ENCODE data around the gene KRTAP5-2.
A peak's percentile ranks its signal among the peaks of the same experiment; 100 is the strongest.
"Not testable (repeated sequence)": the region's sequence is repeated elsewhere in the genome, so short reads cannot be mapped to it uniquely, and the experiment has no call there.

The KRTAP5-2 gene

GRCh38 chr11:1618231-1618630, 20.1 kb upstream of the KRTAP5-2 start:
- no peak overlapping the region for H2AK5ac ChIP-seq (ENCODE audit: low read length, severe bottlenecking)
- H2BK15ac ChIP-seq (ENCODE audit: low read depth, poor library complexity, severe bottlenecking): no peak overlapping the region
- no peak overlapping the region for H2BK120ac ChIP-seq (ENCODE audit: low read depth, low read length)
- no peak overlapping the region for H2BK12ac ChIP-seq (ENCODE audit: low read length in 2 of 2)
- no peak overlapping the region for H3K27ac ChIP-seq (ENCODE audit: low read length, poor library complexity, severe bottlenecking)
- no peak overlapping the region for H3K9ac ChIP-seq (ENCODE audit: low read length)
- H3K27me3 ChIP-seq (ENCODE audit: control insufficient read depth in 1 of 2, insufficient read depth in 1 of 2, low read length in 2 of 2): peaks cover 38 to 51% of the 10 kb centered on the region in 2 experiments
- no peak overlapping the region for H2BK5ac ChIP-seq (ENCODE audit: low read depth, low read length, poor library complexity, severe bottlenecking)
- no peaks in the 10 kb centered on the region for H3K36me3 ChIP-seq (ENCODE audit: control insufficient read depth in 1 of 2, insufficient read depth in 2 of 2, low read depth in 1 of 2, low read length in 2 of 2)
- H3K79me1 ChIP-seq (replicated peaks; ENCODE audit: low read length, poor library complexity, severe bottlenecking): no peaks in the 10 kb centered on the region
- no peak overlapping the region for H3K18ac ChIP-seq (ENCODE audit: low read depth in 1 of 2, low read length in 2 of 2)
- no peak overlapping the region for H3K4me2 ChIP-seq (ENCODE audit: low read length, poor library complexity, severe bottlenecking)
- DNase-seq: no peak
- H3K9me3 ChIP-seq (ENCODE audit: control insufficient read depth, low read length): no peaks in the 10 kb centered on the region
- no peak overlapping the region for H3K23ac ChIP-seq (ENCODE audit: low read length in 2 of 2)
- H3K4me3 ChIP-seq (ENCODE audit: insufficient read depth in 1 of 2, low read depth in 1 of 2, low read length in 2 of 2): no peak overlapping the region
- H2AFZ ChIP-seq (ENCODE audit: low read depth, low read length): no peak overlapping the region
- H4K8ac ChIP-seq (ENCODE audit: low read length): no peak overlapping the region
- H3K14ac ChIP-seq (ENCODE audit: low read length in 2 of 2): no peak overlapping the region
- no peak overlapping the region for H4K91ac ChIP-seq (ENCODE audit: low read length)
- H3K4me1 ChIP-seq (ENCODE audit: control insufficient read depth, insufficient read depth, low read depth, low read length): no peaks in the 10 kb centered on the region
- WGBS: 90% methylated on average over 8 of the region's 10 CpGs
- no peak overlapping the region for H3K4ac ChIP-seq (ENCODE audit: low read depth in 1 of 2, low read length in 2 of 2)

DNA sequence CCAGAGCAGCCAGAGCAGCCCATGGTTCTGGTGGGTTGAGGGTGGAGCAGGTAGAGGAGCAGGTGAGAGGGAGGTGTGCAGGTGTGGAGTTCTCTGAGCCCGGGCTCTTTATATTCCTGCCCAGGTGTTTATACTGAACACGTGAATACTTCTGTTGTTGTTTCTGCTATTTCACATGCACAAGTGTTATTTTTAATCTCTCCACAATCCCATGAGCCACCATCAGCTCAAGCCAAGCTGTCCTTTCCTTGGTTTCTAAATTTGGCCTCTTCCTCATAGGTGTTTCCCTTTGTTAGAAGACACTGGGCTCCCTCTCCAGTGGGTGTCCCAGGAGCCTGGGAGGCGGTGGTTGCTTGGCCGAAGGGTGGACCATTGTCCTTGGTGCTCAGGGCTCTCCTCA, 10.3 kb upstream of the KRTAP5-2 start, which contains the start of gene KRTAP5-3:
KRTAP5-3 (minus strand) TSS at position 101 of the 400 bp plus-strand sequence; CDS start at position 23, 78 bp downstream.
- H3K79me1 ChIP-seq (replicated peaks; ENCODE audit: low read length, poor library complexity, severe bottlenecking): no peaks in the 10 kb centered on the region
- no peak within 1 kb of the TSS for H2BK12ac ChIP-seq (ENCODE audit: low read length in 2 of 2)
- no peak within 1 kb of the TSS for H3K9ac ChIP-seq (ENCODE audit: low read length)
- H3K4me2 ChIP-seq (ENCODE audit: low read length, poor library complexity, severe bottlenecking): no peak within 1 kb of the TSS
- no peak for DNase-seq
- H3K9me3 ChIP-seq (ENCODE audit: control insufficient read depth, low read length): no peaks in the 10 kb centered on the region
- H3K4me3 ChIP-seq (ENCODE audit: insufficient read depth in 1 of 2, low read depth in 1 of 2, low read length in 2 of 2): no peak within 1 kb of the TSS
- no peak within 1 kb of the TSS for H2AK5ac ChIP-seq (ENCODE audit: low read length, severe bottlenecking)
- no peak within 1 kb of the TSS for H2BK15ac ChIP-seq (ENCODE audit: low read depth, poor library complexity, severe bottlenecking)
- WGBS: 88% methylated on average over 2 of the region's 4 CpGs
- H3K4me1 ChIP-seq (ENCODE audit: control insufficient read depth, insufficient read depth, low read depth, low read length): peaks cover 2% of the 10 kb centered on the region
- no peak within 1 kb of the TSS for H3K14ac ChIP-seq (ENCODE audit: low read length in 2 of 2)
- H3K4ac ChIP-seq (ENCODE audit: low read depth in 1 of 2, low read length in 2 of 2): no peak within 1 kb of the TSS
- H2BK120ac ChIP-seq (ENCODE audit: low read depth, low read length): no peak within 1 kb of the TSS
- H3K27ac ChIP-seq (ENCODE audit: low read length, poor library complexity, severe bottlenecking): no peak within 1 kb of the TSS
- H3K27me3 ChIP-seq (ENCODE audit: control insufficient read depth in 1 of 2, insufficient read depth in 1 of 2, low read length in 2 of 2): peaks cover 45 to 53% of the 10 kb centered on the region in 2 experiments
- no peak within 1 kb of the TSS for H2BK5ac ChIP-seq (ENCODE audit: low read depth, low read length, poor library complexity, severe bottlenecking)
- no peak within 1 kb of the TSS for H4K8ac ChIP-seq (ENCODE audit: low read length)
- no peak within 1 kb of the TSS for H3K18ac ChIP-seq (ENCODE audit: low read depth in 1 of 2, low read length in 2 of 2)
- H4K91ac ChIP-seq (ENCODE audit: low read length): no peak within 1 kb of the TSS
- H2AFZ ChIP-seq (ENCODE audit: low read depth, low read length): no peak within 1 kb of the TSS
- H3K36me3 ChIP-seq (ENCODE audit: control insufficient read depth in 1 of 2, insufficient read depth in 2 of 2, low read depth in 1 of 2, low read length in 2 of 2): no peaks in the 10 kb centered on the region
- H3K23ac ChIP-seq (ENCODE audit: low read length in 2 of 2): no peak within 1 kb of the TSS

DNA sequence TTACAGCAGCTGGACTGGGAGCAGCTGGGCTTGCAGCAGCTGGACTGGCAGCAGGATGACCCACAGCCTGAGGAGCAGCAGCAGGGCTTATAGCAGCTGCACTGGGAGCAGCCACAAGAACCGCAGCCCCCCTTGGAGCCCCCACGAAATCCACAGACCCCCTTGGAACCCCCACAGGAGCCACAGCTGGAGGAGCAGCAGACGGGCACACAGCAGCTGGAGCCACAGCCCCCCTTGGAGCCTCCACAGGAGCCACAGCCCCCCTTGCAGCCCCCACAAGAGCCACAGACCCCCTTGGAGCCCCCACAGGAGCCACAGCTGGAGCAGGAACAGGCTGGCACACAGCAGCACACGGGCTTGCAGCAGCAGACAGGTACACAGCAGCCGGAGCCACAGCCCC, 9.8 kb upstream of the KRTAP5-2 start:
- H2BK5ac ChIP-seq (ENCODE audit: low read depth, low read length, poor library complexity, severe bottlenecking); H2BK15ac ChIP-seq (ENCODE audit: low read depth, poor library complexity, severe bottlenecking); H4K8ac ChIP-seq (ENCODE audit: low read length); H2BK12ac ChIP-seq (ENCODE audit: low read length in 2 of 2); H3K4me2 ChIP-seq (ENCODE audit: low read length, poor library complexity, severe bottlenecking); H3K79me1 ChIP-seq (replicated peaks; ENCODE audit: low read length, poor library complexity, severe bottlenecking); H2AFZ ChIP-seq (ENCODE audit: low read depth, low read length); H4K91ac ChIP-seq (ENCODE audit: low read length); H3K4me3 ChIP-seq (ENCODE audit: insufficient read depth in 1 of 2, low read depth in 1 of 2, low read length in 2 of 2); H3K4ac ChIP-seq (ENCODE audit: low read depth in 1 of 2, low read length in 2 of 2); H3K14ac ChIP-seq (ENCODE audit: low read length in 2 of 2); H3K4me1 ChIP-seq (ENCODE audit: control insufficient read depth, insufficient read depth, low read depth, low read length); H3K36me3 ChIP-seq (ENCODE audit: control insufficient read depth in 1 of 2, insufficient read depth in 2 of 2, low read depth in 1 of 2, low read length in 2 of 2); H3K23ac ChIP-seq (ENCODE audit: low read length in 2 of 2); H2AK5ac ChIP-seq (ENCODE audit: low read length, severe bottlenecking); H2BK120ac ChIP-seq (ENCODE audit: low read depth, low read length); H3K9ac ChIP-seq (ENCODE audit: low read length); H3K27ac ChIP-seq (ENCODE audit: low read length, poor library complexity, severe bottlenecking); H3K18ac ChIP-seq (ENCODE audit: low read depth in 1 of 2, low read length in 2 of 2); H3K9me3 ChIP-seq (ENCODE audit: control insufficient read depth, low read length): not testable (repeated sequence)
- peak; percentile 15 for DNase-seq
- 52% methylated on average over 4 of the region's 5 CpGs for WGBS
- H3K27me3 ChIP-seq (ENCODE audit: control insufficient read depth in 1 of 2, insufficient read depth in 1 of 2, low read length in 2 of 2): peaks cover 45 to 57% of the 10 kb centered on the region in 2 experiments

DNA sequence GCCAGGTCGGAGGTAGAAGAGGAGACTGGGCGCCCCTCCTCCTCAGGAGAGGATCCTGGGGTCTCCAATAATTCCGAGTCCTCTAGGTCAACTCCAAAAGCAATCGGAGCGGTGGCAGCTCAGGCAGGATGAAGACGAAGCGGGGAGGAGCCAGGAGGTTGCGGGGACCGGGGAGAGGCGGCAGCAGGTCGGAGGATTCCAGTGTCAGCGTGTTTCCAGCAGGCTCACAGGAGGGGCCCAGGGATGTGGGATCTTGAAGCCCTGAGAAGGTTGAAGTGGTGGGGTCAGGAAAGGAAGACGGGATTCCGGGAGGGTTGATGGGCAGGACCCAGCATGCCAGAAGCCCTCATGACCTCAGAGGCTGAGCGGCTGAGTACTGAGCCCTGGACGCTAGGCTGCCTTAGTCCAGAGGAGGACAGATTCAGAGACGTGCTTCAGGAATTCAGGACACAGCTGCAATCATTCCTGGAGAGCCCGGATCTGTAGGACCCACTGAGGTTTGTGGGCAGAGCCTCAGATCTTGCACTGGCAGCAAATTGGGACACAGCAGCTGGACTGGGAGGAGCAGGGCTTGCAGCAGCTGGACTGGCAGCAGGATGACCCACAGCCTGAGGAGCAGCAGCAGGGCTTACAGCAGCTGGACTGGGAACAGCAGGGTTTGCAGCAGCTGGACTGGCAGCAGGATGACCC, 9.2 kb upstream of the KRTAP5-2 start:
- WGBS: 25% methylated on average over 18 of the region's 18 CpGs
- not testable (repeated sequence) for H3K14ac ChIP-seq (ENCODE audit: low read length in 2 of 2); H2BK12ac ChIP-seq (ENCODE audit: low read length in 2 of 2); H3K4me3 ChIP-seq (ENCODE audit: insufficient read depth in 1 of 2, low read depth in 1 of 2, low read length in 2 of 2); H2BK5ac ChIP-seq (ENCODE audit: low read depth, low read length, poor library complexity, severe bottlenecking); H3K9me3 ChIP-seq (ENCODE audit: control insufficient read depth, low read length); H2BK120ac ChIP-seq (ENCODE audit: low read depth, low read length); H3K79me1 ChIP-seq (replicated peaks; ENCODE audit: low read length, poor library complexity, severe bottlenecking); H3K4me1 ChIP-seq (ENCODE audit: control insufficient read depth, insufficient read depth, low read depth, low read length); H4K8ac ChIP-seq (ENCODE audit: low read length); H3K18ac ChIP-seq (ENCODE audit: low read depth in 1 of 2, low read length in 2 of 2); H3K27ac ChIP-seq (ENCODE audit: low read length, poor library complexity, severe bottlenecking); H3K36me3 ChIP-seq (ENCODE audit: control insufficient read depth in 1 of 2, insufficient read depth in 2 of 2, low read depth in 1 of 2, low read length in 2 of 2); H3K4me2 ChIP-seq (ENCODE audit: low read length, poor library complexity, severe bottlenecking); H2AFZ ChIP-seq (ENCODE audit: low read depth, low read length); H3K23ac ChIP-seq (ENCODE audit: low read length in 2 of 2); H3K9ac ChIP-seq (ENCODE audit: low read length); H2AK5ac ChIP-seq (ENCODE audit: low read length, severe bottlenecking); H3K4ac ChIP-seq (ENCODE audit: low read depth in 1 of 2, low read length in 2 of 2); H2BK15ac ChIP-seq (ENCODE audit: low read depth, poor library complexity, severe bottlenecking); H4K91ac ChIP-seq (ENCODE audit: low read length)
- DNase-seq: peak; percentile 14
- H3K27me3 ChIP-seq (ENCODE audit: control insufficient read depth in 1 of 2, insufficient read depth in 1 of 2, low read length in 2 of 2): peaks cover 48 to 60% of the 10 kb centered on the region in 2 experiments

Measured in mesenchymal stem cell (in vitro differentiated cells and primary cell).